BJ (cell line): ENCODE data around the gene CAMK1. TPM values are rescaled to one million over a fixed set of nuclear protein-coding genes. Genes with fewer than 3 reads are reported as not detected.

Experiments
- CTCF ChIA-PET: fragments of 350-600 bp; formaldehyde crosslinking; extraction: SDS; loops from one replicate; lab custom pipeline; 2021; ENCODE audit warnings: antibody characterized with exemption, inconsistent platforms; lab: Yijun Ruan, JAX
- POLR2A ChIA-PET: fragments of 300-600 bp; sonication (Branson Sonifier 250); formaldehyde crosslinking; extraction: SDS; loops from one replicate; lab custom pipeline; 2021; ENCODE audit warnings: antibody characterized with exemption; lab: Charles Lee
- DNase-seq: peaks from one replicate; pipeline ENCODE4 v3.0.0-alpha.2; 2011; ENCODE audit warnings: low read depth
- H3K27me3 ChIP-seq: 2 replicates; pipeline ENCODE4 v1.6.0; 2011; ENCODE audit warnings: low read length; ENCODE audit not compliant: control insufficient read depth, insufficient read depth
- H3K36me3 ChIP-seq: 2 replicates; pipeline ENCODE4 v1.5.1; 2011; ENCODE audit warnings: low read length; ENCODE audit not compliant: control insufficient read depth, insufficient read depth
- H3K4me3 ChIP-seq: 2 replicates; pipeline ENCODE4 v1.5.1; 2011; ENCODE audit warnings: low read depth, mild to moderate bottlenecking, control low read depth, low read length
- CTCF ChIP-seq: IDR thresholded peaks from 2 replicates; pipeline ENCODE4 v1.5.1; 2011; ENCODE audit warnings: low read depth, mild to moderate bottlenecking, control low read depth, inconsistent platforms, low read length, moderate library complexity; ENCODE audit not compliant: insufficient read depth
- polyA plus RNA-seq: library from polyadenylated mRNA; depleted of rRNA; stranded (reverse); fragments of >200 nt; gene quantifications from 2 replicates; pipeline ENCODE4 v1.2.3, GENCODE V29; 2011

The CAMK1 gene
- polyA plus RNA-seq, 1 experiment, result 32.6 TPM

DNA sequence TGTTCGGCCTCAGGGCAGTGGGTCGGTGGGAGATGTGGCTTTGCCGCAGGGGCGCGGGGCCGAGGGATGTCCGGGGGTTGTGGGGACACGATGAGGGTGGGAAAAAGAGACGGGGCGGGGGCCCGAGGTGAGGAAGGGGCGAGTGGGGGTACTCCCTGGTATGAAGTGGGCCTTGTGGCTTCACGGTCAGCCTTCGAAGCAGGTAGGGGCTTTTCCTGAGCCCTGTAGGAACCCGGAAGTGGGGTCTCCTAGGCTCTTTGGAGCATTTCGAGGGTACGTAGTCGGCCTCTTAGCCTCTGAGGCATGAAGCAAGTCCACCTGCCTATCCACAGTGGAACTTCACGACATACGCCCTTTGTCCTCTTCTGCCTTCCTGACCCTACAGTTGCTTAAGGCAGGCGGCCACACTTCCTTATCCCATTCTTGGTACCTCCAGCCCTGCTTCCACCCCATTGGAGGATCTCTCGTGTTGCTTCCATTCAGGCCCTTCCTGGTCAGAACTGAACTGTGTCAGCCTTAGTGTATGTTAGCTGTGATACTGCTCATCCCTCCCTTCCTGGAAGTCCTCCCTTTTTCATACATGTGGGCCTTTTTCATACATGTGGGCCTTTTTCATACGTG, 23.5 kb upstream of the CAMK1 start:
- Histone ChIP-seq H3K27me3 (no peaks in the 10 kb centered on the region), H3K4me3 (peak overlapping the region; percentile 100), H3K36me3 (peaks cover 21% of the 10 kb centered on the region)
- ChIA-PET POLR2A (interaction anchor here (0.5 to 1.0 kb wide), 3 partner anchors 16 to 757 kb away, joined by 3 to 6 read pairs (median 4); no protein-coding TSS in a partner anchor), CTCF (interaction anchor here (1.0 to 1.1 kb wide), 3 partner anchors 12 to 77 kb away, joined by 3 read pairs; no protein-coding TSS in a partner anchor)
- TF ChIP-seq CTCF, result no peak
- DNase-seq, result no peak

- peaks cover 20% of the 10 kb centered on the region for H3K36me3 ChIP-seq
- DNase-seq, result peak; percentile 66
- peak within 1 kb of the TSS; percentile 100 for H3K4me3 ChIP-seq
- TF ChIP-seq CTCF, result no peak
- CTCF ChIA-PET, result interaction anchor here (1.0 to 1.1 kb wide), 3 partner anchors 12 to 76 kb away, joined by 3 read pairs; no protein-coding TSS in a partner anchor
- no peaks in the 10 kb centered on the region for H3K27me3 ChIP-seq
- POLR2A ChIA-PET, result interaction anchor here (0.5 to 1.0 kb wide), 3 partner anchors 17 to 756 kb away, joined by 3 to 6 read pairs (median 4); no protein-coding TSS in a partner anchor
Measured at GRCh38 chr3:9792405-9793160, 22.8 kb upstream of the CAMK1 start, which contains the start of the genes ARPC4 and TADA3. ARPC4 (plus strand) TSS chr3:9793082; CDS start chr3:9793122, 40 bp downstream. TADA3 (minus strand) TSS chr3:9792473; CDS start chr3:9791466, 1,007 bp downstream.

GRCh38 chr3:9791790-9792404, 22.1 kb upstream of the CAMK1 start:
- ChIA-PET POLR2A (interaction anchor here (1.0 kb wide), 1 partner anchor 17 kb away, joined by 4 read pairs; no protein-coding TSS in a partner anchor), CTCF (interaction anchor here (1.0 to 1.1 kb wide), 2 partner anchors 13 to 76 kb away, joined by 3 read pairs; no protein-coding TSS in a partner anchor)
- no peak for TF ChIP-seq CTCF
- no peak for DNase-seq
- H3K4me3 ChIP-seq, result peak overlapping the region; percentile 100
- H3K36me3 ChIP-seq, result peaks cover 22% of the 10 kb centered on the region
- H3K27me3 ChIP-seq, result no peaks in the 10 kb centered on the region

- Histone ChIP-seq H3K27me3 (no peaks in the 10 kb centered on the region), H3K4me3 (no peak overlapping the region), H3K36me3 (peaks cover 25% of the 10 kb centered on the region)
- no peak for TF ChIP-seq CTCF
- ChIA-PET POLR2A (no interaction called here), CTCF (interaction anchor here (0.6 to 1.0 kb wide), 2 partner anchors 10 to 684 kb away, joined by 3 read pairs; no protein-coding TSS in a partner anchor)
- no peak for DNase-seq
Measured at GRCh38 chr3:9791127-9791526, 21.4 kb upstream of the CAMK1 start.
